Measurements from ENCODE around the gene TMEM53. TPM values are rescaled to one million over a fixed set of nuclear protein-coding genes. Genes with fewer than 3 reads are reported as not detected.

TMEM53 gene
- polyA plus RNA-seq, 1 of the 3 experiments (the other 2 are of a cell fraction): 14.9 TPM

DNA sequence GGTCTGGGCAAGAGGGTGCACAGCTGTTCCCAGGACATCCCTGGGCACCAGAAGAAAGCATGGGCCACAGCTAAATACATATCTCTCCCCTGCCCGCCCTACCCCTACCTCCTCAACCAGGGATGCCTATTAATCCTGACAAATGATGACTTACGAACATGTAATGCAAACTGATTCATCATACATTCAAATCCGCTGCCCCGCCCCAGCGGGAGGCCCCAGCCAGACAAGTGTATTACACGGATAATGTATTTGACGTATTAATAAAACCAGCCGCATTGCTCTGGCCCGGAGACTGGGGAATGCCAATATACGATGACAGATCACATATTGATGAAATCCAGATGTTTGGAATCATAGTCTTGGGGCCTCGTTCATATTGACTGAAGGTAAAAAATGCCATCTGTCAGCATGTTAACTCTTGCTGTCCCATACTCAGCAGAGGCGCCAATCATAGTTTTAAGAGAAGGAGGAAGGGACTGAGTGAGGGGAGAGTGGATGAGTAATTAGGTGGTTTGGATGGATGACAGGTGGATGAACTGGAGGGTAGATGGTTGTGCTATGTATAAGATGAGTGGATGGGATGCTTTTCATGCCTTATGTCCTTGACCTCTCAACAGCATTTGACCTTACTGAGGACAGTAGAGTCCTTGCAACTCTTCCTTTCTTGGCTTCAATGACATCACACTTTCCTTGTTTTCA, 68.2 kb downstream of the TMEM53 start:
- Histone ChIP-seq H3K9me3 (no peaks in the 10 kb centered on the region), H3F3A (replicated peaks; ENCODE audit: insufficient read depth) (no peaks in the 10 kb centered on the region), H3K27ac (ENCODE audit: low read depth in 2 of 2, low read length in 1 of 2) (no peak overlapping the region), H3K79me2 (ENCODE audit: insufficient read depth) (no peaks in the 10 kb centered on the region), H3K9me2 (no peaks in the 10 kb centered on the region), H3K4me2 (no peak overlapping the region), H3K4me3 (ENCODE audit: low read depth in 2 of 2, low read length in 1 of 2) (no peak overlapping the region), H3K9ac (no peak overlapping the region), H3K4me1 (ENCODE audit: control insufficient read depth in 1 of 2, insufficient read depth in 2 of 2, low read depth in 1 of 2, low read length in 1 of 2) (peaks cover 0 to 24% of the 10 kb centered on the region in 2 experiments; a peak in 2 of 4 replicates), H2AFZ (ENCODE audit: low read depth) (no peak overlapping the region), H3K36me3 (replicated peaks in 1 of 2; ENCODE audit: control insufficient read depth in 1 of 2, insufficient read depth in 2 of 2, low read length in 1 of 2) (no peaks in the 10 kb centered on the region), H3K27me3 (ENCODE audit: insufficient read depth) (peaks cover 20% of the 10 kb centered on the region; the same call in 1 of the 2 replicates), H4K20me1 (ENCODE audit: insufficient read depth) (no peaks in the 10 kb centered on the region)
- POLR2A ChIA-PET: no interaction called here
- TF ChIP-seq MXI1 (IDR thresholded peaks at IDR 0.05; ENCODE audit: low read depth, low read length) (no peak), RXRA (IDR thresholded peaks at IDR 0.05; ENCODE audit: borderline replicate concordance, low read depth) (no peak), MEF2A (IDR thresholded peaks at IDR 0.05; ENCODE audit: borderline replicate concordance, low read depth) (no peak), NRF1 (IDR thresholded peaks at IDR 0.05; ENCODE audit: low read depth, low read length) (no peak), TEAD4 (IDR thresholded peaks at IDR 0.05; ENCODE audit: borderline replicate concordance, insufficient read depth) (no peak), TCF12 (IDR thresholded peaks at IDR 0.05) (peak; percentile 51), SMC3 (IDR thresholded peaks at IDR 0.05; ENCODE audit: low read depth, low read length) (no peak), FOXJ3 (CRISPR knock-in tag; IDR thresholded peaks at IDR 0.05) (no peak), JUND (IDR thresholded peaks at IDR 0.05) (no peak), RAD21 (IDR thresholded peaks at IDR 0.05; ENCODE audit: low read length) (no peak), RCOR1 (IDR thresholded peaks at IDR 0.05; ENCODE audit: low read length) (no peak), FOSL2 (IDR thresholded peaks at IDR 0.05; ENCODE audit: borderline replicate concordance, low read depth) (no peak), RFX5 (IDR thresholded peaks at IDR 0.05; ENCODE audit: low read length) (no peak)
- TF ChIP-seq, protein P1, sequence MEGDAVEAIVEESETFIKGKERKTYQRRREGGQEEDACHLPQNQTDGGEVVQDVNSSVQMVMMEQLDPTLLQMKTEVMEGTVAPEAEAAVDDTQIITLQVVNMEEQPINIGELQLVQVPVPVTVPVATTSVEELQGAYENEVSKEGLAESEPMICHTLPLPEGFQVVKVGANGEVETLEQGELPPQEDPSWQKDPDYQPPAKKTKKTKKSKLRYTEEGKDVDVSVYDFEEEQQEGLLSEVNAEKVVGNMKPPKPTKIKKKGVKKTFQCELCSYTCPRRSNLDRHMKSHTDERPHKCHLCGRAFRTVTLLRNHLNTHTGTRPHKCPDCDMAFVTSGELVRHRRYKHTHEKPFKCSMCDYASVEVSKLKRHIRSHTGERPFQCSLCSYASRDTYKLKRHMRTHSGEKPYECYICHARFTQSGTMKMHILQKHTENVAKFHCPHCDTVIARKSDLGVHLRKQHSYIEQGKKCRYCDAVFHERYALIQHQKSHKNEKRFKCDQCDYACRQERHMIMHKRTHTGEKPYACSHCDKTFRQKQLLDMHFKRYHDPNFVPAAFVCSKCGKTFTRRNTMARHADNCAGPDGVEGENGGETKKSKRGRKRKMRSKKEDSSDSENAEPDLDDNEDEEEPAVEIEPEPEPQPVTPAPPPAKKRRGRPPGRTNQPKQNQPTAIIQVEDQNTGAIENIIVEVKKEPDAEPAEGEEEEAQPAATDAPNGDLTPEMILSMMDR (IDR thresholded peaks at IDR 0.05): no peak
- TF ChIP-seq, protein P2, sequence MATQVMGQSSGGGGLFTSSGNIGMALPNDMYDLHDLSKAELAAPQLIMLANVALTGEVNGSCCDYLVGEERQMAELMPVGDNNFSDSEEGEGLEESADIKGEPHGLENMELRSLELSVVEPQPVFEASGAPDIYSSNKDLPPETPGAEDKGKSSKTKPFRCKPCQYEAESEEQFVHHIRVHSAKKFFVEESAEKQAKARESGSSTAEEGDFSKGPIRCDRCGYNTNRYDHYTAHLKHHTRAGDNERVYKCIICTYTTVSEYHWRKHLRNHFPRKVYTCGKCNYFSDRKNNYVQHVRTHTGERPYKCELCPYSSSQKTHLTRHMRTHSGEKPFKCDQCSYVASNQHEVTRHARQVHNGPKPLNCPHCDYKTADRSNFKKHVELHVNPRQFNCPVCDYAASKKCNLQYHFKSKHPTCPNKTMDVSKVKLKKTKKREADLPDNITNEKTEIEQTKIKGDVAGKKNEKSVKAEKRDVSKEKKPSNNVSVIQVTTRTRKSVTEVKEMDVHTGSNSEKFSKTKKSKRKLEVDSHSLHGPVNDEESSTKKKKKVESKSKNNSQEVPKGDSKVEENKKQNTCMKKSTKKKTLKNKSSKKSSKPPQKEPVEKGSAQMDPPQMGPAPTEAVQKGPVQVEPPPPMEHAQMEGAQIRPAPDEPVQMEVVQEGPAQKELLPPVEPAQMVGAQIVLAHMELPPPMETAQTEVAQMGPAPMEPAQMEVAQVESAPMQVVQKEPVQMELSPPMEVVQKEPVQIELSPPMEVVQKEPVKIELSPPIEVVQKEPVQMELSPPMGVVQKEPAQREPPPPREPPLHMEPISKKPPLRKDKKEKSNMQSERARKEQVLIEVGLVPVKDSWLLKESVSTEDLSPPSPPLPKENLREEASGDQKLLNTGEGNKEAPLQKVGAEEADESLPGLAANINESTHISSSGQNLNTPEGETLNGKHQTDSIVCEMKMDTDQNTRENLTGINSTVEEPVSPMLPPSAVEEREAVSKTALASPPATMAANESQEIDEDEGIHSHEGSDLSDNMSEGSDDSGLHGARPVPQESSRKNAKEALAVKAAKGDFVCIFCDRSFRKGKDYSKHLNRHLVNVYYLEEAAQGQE (IDR thresholded peaks at IDR 0.05; ENCODE audit: low read depth, low read length): no peak
- TF ChIP-seq, protein P3, sequence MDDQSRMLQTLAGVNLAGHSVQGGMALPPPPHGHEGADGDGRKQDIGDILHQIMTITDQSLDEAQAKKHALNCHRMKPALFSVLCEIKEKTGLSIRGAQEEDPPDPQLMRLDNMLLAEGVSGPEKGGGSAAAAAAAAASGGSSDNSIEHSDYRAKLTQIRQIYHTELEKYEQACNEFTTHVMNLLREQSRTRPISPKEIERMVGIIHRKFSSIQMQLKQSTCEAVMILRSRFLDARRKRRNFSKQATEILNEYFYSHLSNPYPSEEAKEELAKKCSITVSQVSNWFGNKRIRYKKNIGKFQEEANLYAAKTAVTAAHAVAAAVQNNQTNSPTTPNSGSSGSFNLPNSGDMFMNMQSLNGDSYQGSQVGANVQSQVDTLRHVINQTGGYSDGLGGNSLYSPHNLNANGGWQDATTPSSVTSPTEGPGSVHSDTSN (IDR thresholded peaks at IDR 0.05): peak; percentile 54
- WGBS (ENCODE audit: low lambda C conversion rate): 45% methylated on average over 12 of the region's 12 CpGs
- no peak for DNase-seq
- CTCF ChIA-PET: interaction anchor here (1.0 to 6.9 kb wide), 2 partner anchors 46 to 50 kb away, joined by 3 to 150 read pairs; no protein-coding TSS in a partner anchor
